GM19193 (cell line): ENCODE data around the gene MAP1LC3B.
A peak's percentile ranks its signal among the peaks of the same experiment; 100 is the strongest.

Source experiments
- POLR2A ChIP-seq: IDR thresholded peaks from 4 replicates; pipeline ENCODE4 v1.6.1; 2011; ENCODE audit not compliant: insufficient read depth, insufficient read length; ENCODE audit errors: extremely low read depth

The MAP1LC3B gene

DNA sequence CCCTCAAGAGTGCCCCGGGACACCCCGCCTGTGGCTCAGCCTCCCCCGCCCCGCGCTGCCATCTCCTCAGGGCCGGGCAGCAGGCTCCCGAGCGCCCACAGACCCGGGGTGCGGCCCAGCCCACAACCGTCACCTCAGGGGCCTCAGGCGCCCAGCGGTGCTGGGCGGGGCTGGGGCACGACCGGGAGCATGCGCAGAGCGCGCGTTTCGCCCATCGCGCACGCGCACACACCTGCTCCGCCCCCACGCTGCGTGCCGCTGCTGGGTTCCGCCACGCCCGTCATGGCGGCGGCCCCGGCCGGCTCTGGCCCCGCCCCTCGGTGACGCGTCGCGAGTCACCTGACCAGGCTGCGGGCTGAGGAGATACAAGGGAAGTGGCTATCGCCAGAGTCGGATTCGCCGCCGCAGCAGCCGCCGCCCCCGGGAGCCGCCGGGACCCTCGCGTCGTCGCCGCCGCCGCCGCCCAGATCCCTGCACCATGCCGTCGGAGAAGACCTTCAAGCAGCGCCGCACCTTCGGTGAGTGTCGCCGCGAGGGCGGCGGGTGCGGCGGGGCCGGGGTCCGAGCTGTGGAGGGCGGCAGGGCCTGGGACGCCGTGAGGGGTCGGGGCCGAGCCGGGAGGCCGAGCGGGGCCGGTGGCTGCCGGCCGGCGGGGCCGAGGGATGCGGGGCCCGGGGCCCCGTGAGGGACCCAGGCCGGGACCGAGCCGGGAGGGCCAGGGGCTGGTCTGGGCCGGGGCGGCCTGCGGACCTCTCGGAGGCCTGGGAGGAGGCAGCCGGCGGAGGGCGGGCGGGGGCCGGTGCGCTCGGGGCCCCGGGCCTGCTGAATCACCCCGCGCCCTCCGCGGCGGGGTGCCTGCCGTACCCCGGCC lies at the start of gene MAP1LC3B:
Gene MAP1LC3B (plus strand): TSS at position 387 of the 871 bp plus-strand sequence. CDS start 92 bp downstream, at position 479.
- peak; percentile 85 for TF ChIP-seq POLR2A

DNA sequence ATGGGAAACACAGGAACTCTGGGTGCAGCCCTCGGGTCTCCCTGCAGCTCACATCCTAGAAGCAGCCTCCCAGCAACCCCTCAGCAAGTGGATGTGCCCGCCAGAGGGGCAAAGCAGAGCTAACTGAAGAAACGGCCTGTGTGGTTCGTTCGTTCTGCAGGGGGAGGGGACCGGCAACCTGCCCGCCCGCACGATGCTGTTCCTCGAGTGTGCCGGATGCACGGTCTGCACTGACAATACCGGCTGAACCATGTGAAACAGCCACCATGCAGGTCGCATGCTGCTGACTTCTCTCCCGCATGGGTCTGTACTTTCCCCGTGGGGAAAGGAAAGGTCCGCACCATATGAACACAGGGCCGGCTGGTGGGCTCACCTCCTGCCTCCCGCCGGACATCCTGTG lies 49.6 kb upstream of the MAP1LC3B start:
- no peak for TF ChIP-seq POLR2A

DNA sequence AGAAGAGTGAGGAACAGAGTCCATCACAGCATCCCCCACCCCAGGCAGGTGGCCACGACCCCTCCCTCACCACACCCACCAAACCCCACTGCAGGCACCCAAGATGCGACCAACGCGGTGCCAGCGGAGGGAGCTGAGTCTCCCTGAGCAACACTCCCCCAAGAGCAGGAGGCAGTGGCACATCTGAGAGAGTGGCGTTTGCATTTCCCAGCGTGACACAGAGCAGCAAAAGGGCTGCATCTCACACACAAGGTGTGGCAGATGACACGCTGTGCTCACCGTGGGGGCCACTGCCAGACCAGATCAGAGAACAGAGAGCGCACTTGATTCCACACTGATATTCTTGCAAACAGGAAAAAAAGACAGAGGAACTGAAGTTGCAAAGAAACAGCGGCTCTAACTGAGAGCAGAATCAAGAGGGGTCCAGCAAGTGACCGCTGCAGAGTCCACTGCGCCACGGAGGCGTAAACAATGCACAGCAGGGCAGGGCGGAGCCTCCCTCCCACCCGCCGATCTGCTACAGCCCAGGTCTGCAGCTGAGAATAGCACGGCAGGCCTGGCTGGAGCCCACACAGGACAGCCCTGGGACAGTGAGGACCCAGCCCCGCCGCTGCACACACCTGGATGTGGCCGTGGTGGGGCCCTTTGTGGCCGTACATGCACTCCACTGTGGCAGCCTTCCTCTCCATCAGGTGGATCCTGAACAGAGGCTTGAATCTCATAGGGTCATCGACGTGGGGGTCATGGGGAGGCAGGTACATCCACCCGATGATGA lies 49.0 kb upstream of the MAP1LC3B start:
- TF ChIP-seq POLR2A = no peak

DNA sequence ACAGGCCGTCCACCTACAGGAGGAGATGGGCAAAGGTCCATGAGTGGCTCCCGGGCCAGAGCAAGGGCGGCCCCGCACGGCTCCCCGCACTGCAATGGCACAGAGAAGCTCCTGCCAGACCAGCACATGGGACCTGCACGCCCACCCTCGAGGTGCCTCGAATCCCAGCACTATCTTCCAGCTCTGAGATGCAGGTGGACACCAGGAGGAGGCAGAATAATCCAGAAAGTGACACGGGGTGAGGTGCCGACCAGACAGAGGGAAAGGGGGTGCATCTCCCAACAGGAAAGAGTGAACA lies 48.4 kb upstream of the MAP1LC3B start:
- no peak for TF ChIP-seq POLR2A

DNA sequence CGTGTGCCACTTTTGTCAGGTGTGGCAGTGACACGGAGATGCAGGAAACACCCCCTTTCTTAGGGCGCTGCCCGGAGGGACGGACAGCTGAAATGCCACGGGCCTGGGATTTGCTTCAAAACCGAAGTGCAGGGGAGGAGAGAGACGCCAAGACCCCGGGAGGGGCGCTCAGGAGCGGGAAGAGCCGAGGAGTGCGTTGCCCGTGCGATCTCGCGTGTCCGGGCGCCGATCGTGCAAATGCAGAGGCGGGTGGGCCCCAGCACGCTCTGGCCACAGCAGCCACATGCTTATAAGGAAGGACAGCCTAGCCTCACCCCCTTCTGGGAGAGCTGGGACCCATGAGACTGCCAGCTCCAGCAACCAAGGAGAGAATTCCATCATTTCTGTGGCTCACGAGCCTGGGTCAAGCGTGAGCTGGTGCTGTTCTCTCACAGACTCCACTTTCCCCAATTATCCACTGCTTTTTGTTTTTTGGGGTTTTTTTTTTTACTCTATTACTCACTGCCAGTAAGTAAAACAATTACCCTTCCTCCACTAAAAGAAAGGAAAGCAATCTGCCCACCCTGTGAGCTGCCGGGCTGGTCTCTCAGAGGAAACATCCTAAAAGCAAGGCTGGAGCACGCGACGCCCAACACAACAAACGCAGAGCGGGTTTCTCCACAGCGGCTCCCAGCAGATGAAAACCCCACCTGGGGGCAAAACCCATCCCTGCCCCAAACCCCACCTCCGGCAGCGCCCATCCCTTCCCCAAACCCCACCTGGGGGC lies 47.8 kb upstream of the MAP1LC3B start:
- TF ChIP-seq POLR2A = no peak

DNA sequence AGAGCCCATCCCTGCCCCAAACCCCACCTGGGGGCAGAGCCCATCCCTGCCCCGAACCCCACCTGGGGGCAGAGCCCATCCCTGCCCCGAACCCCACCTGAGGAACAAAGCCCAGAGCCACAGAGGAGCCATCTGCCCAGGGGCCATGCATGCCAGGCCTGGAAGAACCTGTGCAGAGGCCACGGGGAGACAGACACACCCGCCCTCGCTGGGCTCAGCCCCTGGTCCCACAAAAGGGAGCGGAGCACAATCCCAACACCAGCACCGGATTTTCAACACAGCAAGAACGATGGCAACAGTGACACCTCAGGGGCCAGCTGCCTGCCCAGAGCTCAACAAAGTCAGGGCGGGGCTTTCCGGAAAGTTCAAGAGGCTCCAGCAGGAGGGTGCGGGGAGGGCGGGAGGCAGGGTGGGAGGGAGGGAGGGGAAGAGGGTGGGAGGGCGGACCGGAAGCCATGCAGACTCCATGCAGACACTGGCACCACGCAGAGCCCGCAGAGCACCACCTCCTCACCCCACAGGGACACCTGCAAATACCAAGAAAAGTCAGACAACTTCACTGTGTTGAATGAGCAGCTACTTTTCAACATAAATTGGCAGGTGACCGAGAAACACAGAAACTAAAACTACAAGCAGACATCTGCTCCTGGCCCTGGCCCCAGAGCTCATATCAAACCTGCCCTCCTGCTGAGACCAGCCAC lies 47.1 kb upstream of the MAP1LC3B start:
- TF ChIP-seq POLR2A = no peak

DNA sequence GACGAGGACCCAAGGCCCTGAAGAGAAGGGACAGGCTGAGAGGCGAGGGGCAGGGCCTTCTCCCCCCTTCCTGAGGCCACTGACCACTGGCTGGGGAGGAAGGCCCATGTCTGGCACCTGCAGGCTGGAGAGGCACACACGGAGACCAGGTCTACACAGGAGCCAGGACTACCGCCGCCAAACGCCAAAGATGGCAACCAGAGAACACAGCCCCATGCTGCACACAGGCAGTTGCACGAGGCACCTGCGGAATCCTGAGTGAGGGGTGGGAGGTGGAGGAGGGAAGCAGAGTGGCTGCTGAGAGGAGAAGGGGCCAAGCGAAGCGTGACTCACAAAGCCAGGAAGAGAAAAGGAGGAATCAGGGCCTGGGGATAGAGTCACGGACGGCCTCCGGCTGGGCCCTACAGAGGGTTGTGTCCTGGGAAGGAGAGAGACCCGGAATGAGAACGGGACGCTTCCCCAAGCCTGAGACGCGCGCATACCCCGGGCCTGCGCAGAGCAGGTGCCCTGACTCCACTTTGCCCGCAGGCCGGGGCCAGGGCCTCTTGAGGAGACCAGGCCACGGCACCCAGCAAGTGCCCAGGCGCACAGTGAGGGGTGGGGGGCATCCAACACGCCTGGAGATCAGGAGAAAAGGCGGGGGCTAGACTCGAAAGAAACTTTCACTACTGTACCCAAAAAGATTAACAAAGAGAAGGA lies 46.3 kb upstream of the MAP1LC3B start:
- no peak for TF ChIP-seq POLR2A

DNA sequence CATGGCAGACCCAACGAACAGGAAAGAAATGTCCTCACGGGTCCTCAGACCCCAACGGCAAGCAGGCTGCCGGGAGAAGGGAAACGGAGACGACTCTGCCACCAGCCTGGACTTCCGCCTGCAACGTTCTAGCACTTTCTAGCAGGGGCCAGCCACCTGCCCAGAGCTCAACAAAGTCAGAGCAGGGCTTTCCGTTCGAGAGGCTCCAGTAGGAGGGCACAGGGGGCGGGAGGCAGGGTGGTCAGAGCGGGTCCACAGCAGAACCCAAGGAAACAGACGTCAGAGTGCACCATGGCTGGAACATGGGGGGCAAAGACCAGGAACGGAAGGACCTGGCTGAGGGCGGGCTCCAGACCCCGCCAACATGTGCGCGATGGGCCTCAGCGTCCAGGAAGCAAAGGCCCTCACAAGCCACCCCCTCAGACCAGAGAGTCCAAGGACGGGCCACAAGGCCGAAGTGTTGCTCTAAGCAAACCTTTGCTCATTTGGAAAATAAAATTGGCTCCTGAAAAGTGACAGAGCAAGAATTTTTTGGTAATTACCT lies 45.5 kb upstream of the MAP1LC3B start:
- no peak for TF ChIP-seq POLR2A

DNA sequence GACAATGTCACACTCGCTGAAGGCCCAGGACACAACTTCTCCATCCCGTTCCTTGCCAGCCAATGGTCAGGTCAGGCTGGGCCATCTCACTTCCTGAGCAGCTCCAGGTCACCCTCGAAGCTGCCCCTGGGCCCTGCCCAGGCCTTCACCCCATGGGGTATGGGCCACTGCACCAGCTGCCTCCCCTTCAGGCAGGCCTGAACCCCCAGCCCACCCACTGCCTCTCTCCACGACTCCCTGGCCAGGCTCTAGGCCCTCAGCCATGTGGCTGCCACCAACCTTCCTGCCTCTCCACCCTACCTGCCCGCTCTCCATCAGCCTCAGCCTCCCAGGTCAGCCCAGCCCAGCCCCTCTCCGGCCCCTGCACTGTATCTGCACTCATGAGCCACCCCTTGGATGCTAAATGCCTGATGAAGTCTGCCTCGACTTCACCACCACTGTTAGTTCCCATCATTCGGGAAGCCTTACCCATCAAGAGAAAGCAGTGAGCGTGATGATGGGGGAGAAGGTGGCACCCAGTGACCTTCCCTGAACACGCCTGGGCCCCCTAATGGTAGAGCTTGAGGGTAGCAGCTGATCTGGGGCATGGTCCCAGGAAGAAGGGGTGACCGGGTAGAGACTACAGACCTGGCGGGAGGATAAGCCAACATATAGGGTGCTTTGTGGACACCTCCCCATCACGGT lies 44.1 kb upstream of the MAP1LC3B start:
- no peak for TF ChIP-seq POLR2A

DNA sequence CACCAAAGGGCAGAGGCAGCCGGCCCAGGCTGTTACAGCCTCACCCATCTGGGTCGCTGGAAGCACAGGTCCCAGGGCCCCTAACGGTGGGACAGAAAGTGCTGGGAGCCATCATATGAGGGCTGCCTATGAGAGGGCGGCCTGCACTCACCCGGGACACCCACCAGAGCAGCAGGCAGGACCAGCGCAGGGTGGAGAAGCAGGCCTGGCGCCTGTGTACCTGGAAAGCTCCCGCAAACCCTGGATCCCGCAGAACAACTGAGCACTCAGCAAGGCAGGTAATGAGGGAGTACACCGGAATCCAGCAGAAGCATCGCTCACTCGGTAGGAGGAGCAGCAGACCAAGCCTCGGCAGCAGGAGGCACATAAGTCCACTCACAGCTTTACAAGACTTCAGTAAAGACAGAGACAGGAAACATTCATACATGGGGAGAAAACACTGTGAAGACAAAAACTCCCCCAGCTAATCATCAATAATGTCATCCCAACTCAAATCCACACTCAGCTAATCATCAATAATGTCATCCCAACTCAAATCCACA lies 43.4 kb upstream of the MAP1LC3B start:
- TF ChIP-seq POLR2A = no peak

DNA sequence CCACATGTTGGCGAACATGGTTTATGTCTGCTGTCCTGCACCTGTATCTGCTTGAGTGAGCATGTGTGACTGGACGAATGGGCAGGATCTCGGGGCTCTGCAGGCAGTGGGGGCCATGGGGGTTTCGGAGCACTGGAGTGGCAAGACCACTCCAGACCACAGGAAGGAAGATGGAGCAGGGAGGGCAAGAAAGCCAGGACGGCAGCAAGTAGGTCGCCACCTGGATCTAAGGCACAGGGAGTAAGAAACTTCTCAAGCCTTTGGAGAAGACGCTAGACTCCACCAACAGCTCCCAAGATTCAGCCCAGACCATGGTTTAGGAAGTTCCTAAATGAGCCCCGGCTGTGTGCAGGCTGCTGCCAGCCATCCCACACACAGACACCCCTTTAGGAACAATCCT lies 42.1 kb upstream of the MAP1LC3B start:
- no peak for TF ChIP-seq POLR2A

DNA sequence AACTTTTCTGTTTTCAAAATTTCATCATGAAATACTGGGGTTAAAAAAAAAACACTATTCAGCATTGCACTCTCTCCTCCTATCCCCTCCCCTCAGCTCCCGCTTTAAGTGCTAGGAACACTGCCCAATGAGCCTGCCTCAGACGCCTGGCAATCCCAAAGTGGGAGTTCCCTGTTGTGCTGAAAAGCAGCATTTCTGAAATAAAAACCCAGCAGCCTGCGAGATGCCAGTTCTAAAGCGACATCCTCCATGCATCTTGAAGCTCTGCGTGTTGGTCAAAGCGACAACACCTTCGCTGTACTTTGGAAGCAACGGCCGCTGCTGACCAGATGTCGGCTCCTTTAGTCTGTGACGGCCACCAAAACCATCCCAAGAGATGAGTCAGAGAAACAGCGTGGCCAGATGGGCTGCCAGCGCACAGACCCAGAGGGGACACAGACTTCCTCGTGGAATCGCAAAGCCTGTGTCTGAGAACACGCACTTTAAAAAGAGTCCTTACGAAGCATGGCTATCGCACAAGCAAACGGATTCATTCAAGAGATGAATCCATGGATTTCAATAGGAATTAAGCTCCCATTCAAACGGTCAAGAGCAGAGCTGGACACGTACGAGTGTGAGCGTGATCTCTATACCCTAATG lies 41.3 kb upstream of the MAP1LC3B start:
- TF ChIP-seq POLR2A = no peak

DNA sequence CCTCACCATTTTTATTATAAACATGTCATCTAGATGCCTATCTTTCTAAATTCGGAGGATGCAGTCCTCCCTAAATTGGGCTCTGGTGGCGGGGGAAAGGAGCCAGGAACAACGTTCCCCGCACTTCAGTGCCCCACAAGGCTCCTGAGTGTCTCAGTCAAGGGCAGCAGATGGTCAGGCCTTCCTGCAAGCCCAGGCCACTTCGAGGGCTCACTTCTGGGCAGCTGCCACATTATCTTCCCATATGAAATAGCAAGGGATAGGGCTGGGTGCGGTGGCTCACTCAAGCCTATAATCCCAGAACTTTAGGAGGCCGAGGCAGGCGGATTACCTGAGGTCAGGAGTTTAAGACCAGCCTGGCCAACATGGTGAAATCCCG lies 40.8 kb upstream of the MAP1LC3B start:
- no peak for TF ChIP-seq POLR2A
